H9 (cell line): ENCODE results near the gene ATF7IP2. TPM values are rescaled to one million over a fixed set of nuclear protein-coding genes. Genes with fewer than 3 reads are reported as not detected.
"Not testable (repeated sequence)": the region's sequence is repeated elsewhere in the genome, so short reads cannot be mapped to it uniquely, and the experiment has no call there.

Source experiments
- DNase-seq: peaks from one replicate; pipeline ENCODE4 v3.0.0-alpha.2; 2017
- H2AFZ ChIP-seq: one replicate; pipeline ENCODE4 v1.6.1; 2013; ENCODE audit warnings: mild to moderate bottlenecking, low read length, control low read depth, moderate library complexity
- H2AK5ac ChIP-seq: 2 replicates; pipeline ENCODE4 v1.6.1; 2013; ENCODE audit warnings: low read length, control low read depth, mixed read lengths; ENCODE audit not compliant: insufficient read length
- H2BK120ac ChIP-seq: one replicate; pipeline ENCODE4 v1.6.1; 2013; ENCODE audit warnings: low read depth, mild to moderate bottlenecking, low read length, control low read depth, inconsistent platforms; ENCODE audit not compliant: poor library complexity, severe bottlenecking
- H2BK12ac ChIP-seq: 2 replicates; pipeline ENCODE4 v1.6.1; 2013; ENCODE audit warnings: low read length, control low read depth, mixed read lengths, low read depth; ENCODE audit not compliant: insufficient read length
- H2BK15ac ChIP-seq: 2 replicates; pipeline ENCODE4 v1.6.1; 2013; ENCODE audit warnings: low read depth, low read length, control low read depth
- H2BK20ac ChIP-seq: one replicate; pipeline ENCODE4 v1.6.1; 2013; ENCODE audit warnings: low read depth, mild to moderate bottlenecking, low read length, control low read depth, inconsistent platforms; ENCODE audit not compliant: poor library complexity, severe bottlenecking
- H2BK5ac ChIP-seq: 2 replicates; pipeline ENCODE4 v1.6.1; 2013; ENCODE audit warnings: low read length, control low read depth, mixed read lengths; ENCODE audit not compliant: insufficient read length
- H3K14ac ChIP-seq: 2 replicates; pipeline ENCODE4 v1.6.1; 2013; ENCODE audit warnings: low read length, control low read depth; ENCODE audit not compliant: insufficient read depth
- H3K18ac ChIP-seq: 2 replicates; pipeline ENCODE4 v1.6.1; 2013; ENCODE audit warnings: low read depth, mild to moderate bottlenecking, mixed read lengths, low read length, control low read depth; ENCODE audit not compliant: insufficient read length
- H3K23ac ChIP-seq: 2 replicates; pipeline ENCODE4 v1.6.1; 2013; ENCODE audit warnings: low read length, control low read depth, mixed read lengths, low read depth; ENCODE audit not compliant: insufficient read length
- H3K23me2 ChIP-seq: 2 replicates; pipeline ENCODE4 v1.6.1; 2013; ENCODE audit warnings: low read depth, mild to moderate bottlenecking, mixed read lengths, low read length, control low read depth; ENCODE audit not compliant: insufficient read length, poor library complexity, severe bottlenecking
- H3K27ac ChIP-seq: 2 replicates; pipeline ENCODE4 v1.5.1; 2013; ENCODE audit warnings: low read length, control low read depth, mixed read lengths, low read depth; ENCODE audit not compliant: insufficient read length
- H3K27me3 ChIP-seq: 2 replicates; pipeline ENCODE4 v1.6.1; 2013; ENCODE audit warnings: low read length, control low read depth, inconsistent platforms; ENCODE audit not compliant: insufficient read depth
- H3K4ac ChIP-seq: 2 replicates; pipeline ENCODE4 v1.6.1; 2013; ENCODE audit warnings: low read depth, mild to moderate bottlenecking, control low read depth, inconsistent platforms, low read length, moderate library complexity
- H3K4me1 ChIP-seq: 2 replicates; pipeline ENCODE4 v1.6.1; 2013; ENCODE audit warnings: low read length, control low read depth, inconsistent platforms; ENCODE audit not compliant: insufficient read depth
- H3K4me2 ChIP-seq: 2 replicates; pipeline ENCODE4 v1.6.1; 2013; ENCODE audit warnings: low read length, control low read depth, mixed read lengths; ENCODE audit not compliant: insufficient read length, insufficient read depth
- H3K56ac ChIP-seq: 2 replicates; pipeline ENCODE4 v1.6.1; 2013; ENCODE audit warnings: low read depth, mild to moderate bottlenecking, mixed read lengths, low read length, control low read depth; ENCODE audit not compliant: insufficient read length
- H3K79me1 ChIP-seq: 2 replicates; pipeline ENCODE4 v1.6.1; 2013; ENCODE audit warnings: low read depth, mild to moderate bottlenecking, moderate library complexity, low read length, control low read depth, inconsistent platforms; ENCODE audit not compliant: insufficient read depth, poor library complexity, severe bottlenecking
- H3K79me2 ChIP-seq: 2 replicates; pipeline ENCODE4 v1.6.1; 2013; ENCODE audit warnings: low read length, control low read depth, inconsistent platforms; ENCODE audit not compliant: insufficient read depth
- H3K9ac ChIP-seq: 2 replicates; pipeline ENCODE4 v1.6.1; 2013; ENCODE audit warnings: low read length, control low read depth, mixed read lengths; ENCODE audit not compliant: insufficient read length; ENCODE audit errors: extremely low read depth
- H3K9me3 ChIP-seq: one replicate; pipeline ENCODE4 v1.6.1; 2013; ENCODE audit warnings: low read depth, low read length, inconsistent platforms; ENCODE audit not compliant: control insufficient read depth
- H3T11ph ChIP-seq: one replicate; pipeline ENCODE4 v1.6.1; 2013; ENCODE audit warnings: mild to moderate bottlenecking, low read length, control low read depth, inconsistent platforms
- H4K20me1 ChIP-seq: one replicate; pipeline ENCODE4 v1.6.1; 2013; ENCODE audit not compliant: control insufficient read depth, insufficient read length, insufficient read depth
- H4K5ac ChIP-seq: 2 replicates; pipeline ENCODE4 v1.6.1; 2013; ENCODE audit warnings: low read depth, mild to moderate bottlenecking, mixed read lengths, low read length, control low read depth; ENCODE audit not compliant: insufficient read length
- H4K8ac ChIP-seq: replicated peaks from 2 replicates; pipeline ENCODE4 v1.6.1; 2013; ENCODE audit warnings: low read length, control low read depth, mixed read lengths, low read depth; ENCODE audit not compliant: insufficient read length
- H4K91ac ChIP-seq: 2 replicates; pipeline ENCODE4 v1.6.1; 2013; ENCODE audit warnings: low read depth, mild to moderate bottlenecking, moderate library complexity, mixed read lengths, low read length, control low read depth; ENCODE audit not compliant: insufficient read length
- H3K27ac Mint-ChIP-seq, 3 experiments: 2 replicates in 2 of 3; 3 replicates in 1 of 3; pipeline ENCODE4 v1.8.0; 2020 to 2021; ENCODE audit warnings: mixed read lengths in 3 of 3, mild to moderate bottlenecking in 1 of 3, moderate library complexity in 1 of 3
- H3K27me3 Mint-ChIP-seq: 2 replicates; pipeline ENCODE4 v1.8.0; 2021; ENCODE audit warnings: low read depth, mild to moderate bottlenecking, moderate library complexity, mixed read lengths
- H3K36me3 Mint-ChIP-seq, 3 experiments: 2 replicates in 2 of 3; 3 replicates in 1 of 3; pipeline ENCODE4 v1.8.0; 2020 to 2021; ENCODE audit warnings: low read depth in 3 of 3, mixed read lengths in 3 of 3; ENCODE audit not compliant: insufficient read depth in 1 of 3
- H3K4me1 Mint-ChIP-seq, 2 experiments: 2 replicates each; pipeline ENCODE4 v1.8.0; 2020; ENCODE audit warnings: mixed read lengths in 2 of 2
- H3K4me3 Mint-ChIP-seq, 2 experiments: 2 replicates in 1 of 2; 3 replicates in 1 of 2; pipeline ENCODE4 v1.8.0; 2020 to 2021; ENCODE audit warnings: mild to moderate bottlenecking in 2 of 2, mixed read lengths in 2 of 2, moderate library complexity in 1 of 2
- H3K9me3 Mint-ChIP-seq, 2 experiments: 2 replicates in 1 of 2; 3 replicates in 1 of 2; pipeline ENCODE4 v1.8.0; 2020; ENCODE audit warnings: mild to moderate bottlenecking in 2 of 2, mixed read lengths in 2 of 2, moderate library complexity in 1 of 2
- WGBS: extraction: QIAGEN DNeasy Blood & Tissue Kit; methylation state at CpG from one replicate; pipeline ENCODE4 v1.1.7; 2013; ENCODE audit warnings: missing lambda C conversion rate, low lambda C conversion rate, mixed read lengths; ENCODE audit not compliant: insufficient read length; ENCODE audit errors: extremely low coverage; 5-methylcytosine and 5-hydroxymethylcytosine counted together
- total RNA-seq: library from RNA; stranded (reverse); gene quantifications from 2 replicates; pipeline ENCODE4 v1.2.1, GENCODE V29; 2021
- TF ChIP-seq, protein P1 (sequence below): fragments of 200-600 bp; sonication (generic); conservative IDR thresholded peaks from 3 replicates; pipeline ENCODE4 v1.8.0; 2021; ENCODE audit warnings: antibody characterized with exemption, mild to moderate bottlenecking

ATF7IP2 gene
- total RNA-seq, 1 experiment from 2014 or later = 21.5 TPM

DNA sequence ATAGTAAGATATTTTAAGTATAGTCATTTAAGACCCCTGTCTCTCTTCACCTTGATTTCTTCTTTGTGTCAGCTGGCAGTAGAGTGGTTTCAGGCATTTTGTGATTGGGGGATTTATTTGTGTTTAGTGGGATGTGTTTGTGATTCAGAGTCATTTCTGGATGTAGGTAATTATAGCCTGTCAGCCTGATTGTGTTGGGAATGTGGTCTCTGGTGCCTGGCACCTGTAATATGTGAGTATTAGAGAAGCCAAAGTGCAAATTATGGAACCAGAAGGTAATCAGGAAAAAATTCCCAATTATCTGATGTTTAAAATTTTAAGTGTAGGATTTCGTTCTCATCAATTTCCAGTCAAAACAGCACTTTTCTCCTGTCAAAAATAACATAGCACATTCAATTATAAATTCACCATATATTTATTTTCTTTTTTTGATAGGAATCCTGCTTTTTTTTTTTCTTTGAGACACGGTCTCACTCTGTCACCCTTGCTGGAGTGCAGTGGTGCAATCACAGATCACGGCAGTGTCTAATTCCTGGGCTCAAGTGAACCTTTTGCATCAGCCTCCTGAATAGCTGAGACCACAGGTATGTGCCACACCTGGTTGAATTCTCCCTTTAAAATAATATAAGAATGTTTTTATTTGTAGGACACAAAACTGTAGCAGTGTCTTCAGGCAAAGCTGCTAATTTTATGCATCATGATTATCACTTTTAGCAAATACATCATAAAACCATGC is 42.7 kb downstream of the ATF7IP2 start:
- H4K5ac ChIP-seq = no peak overlapping the region
- H4K20me1 ChIP-seq = no peaks in the 10 kb centered on the region
- no CpG with 5 or more reads among the region's 3 CpGs for WGBS
- H4K8ac ChIP-seq = no peak overlapping the region
- H2BK15ac ChIP-seq = no peak overlapping the region
- H3K14ac ChIP-seq = no peak overlapping the region
- no peaks in the 10 kb centered on the region for H3K79me2 ChIP-seq
- no peak overlapping the region for H3K56ac ChIP-seq
- H3T11ph ChIP-seq = no peak overlapping the region
- no peaks in the 10 kb centered on the region for H3K4me1 ChIP-seq
- Mint-ChIP-seq H3K36me3 (peaks cover 10 to 25% (median 21%) of the 10 kb centered on the region in 3 experiments), H3K4me3 (no peak overlapping the region), H3K27me3 (no peaks in the 10 kb centered on the region), H3K27ac (peak overlapping the region in 1 of 3 experiments; percentile 55; a peak in 1 of 7 replicates), H3K9me3 (peaks cover 2% of the 10 kb centered on the region in 2 experiments; a peak in 2 of 5 replicates), H3K4me1 (no peaks in the 10 kb centered on the region)
- H3K4me2 ChIP-seq = no peak overlapping the region
- H2BK120ac ChIP-seq = no peak overlapping the region
- H4K91ac ChIP-seq = no peak overlapping the region
- no peak for DNase-seq
- H3K9ac ChIP-seq = no peak overlapping the region
- no peak overlapping the region for H3K27ac ChIP-seq
- no peaks in the 10 kb centered on the region for H3K9me3 ChIP-seq
- H2AK5ac ChIP-seq = no peak overlapping the region
- no peaks in the 10 kb centered on the region for H3K27me3 ChIP-seq
- H2BK20ac ChIP-seq = no peak overlapping the region
- no peak overlapping the region for H3K4ac ChIP-seq
- TF ChIP-seq, protein P1, sequence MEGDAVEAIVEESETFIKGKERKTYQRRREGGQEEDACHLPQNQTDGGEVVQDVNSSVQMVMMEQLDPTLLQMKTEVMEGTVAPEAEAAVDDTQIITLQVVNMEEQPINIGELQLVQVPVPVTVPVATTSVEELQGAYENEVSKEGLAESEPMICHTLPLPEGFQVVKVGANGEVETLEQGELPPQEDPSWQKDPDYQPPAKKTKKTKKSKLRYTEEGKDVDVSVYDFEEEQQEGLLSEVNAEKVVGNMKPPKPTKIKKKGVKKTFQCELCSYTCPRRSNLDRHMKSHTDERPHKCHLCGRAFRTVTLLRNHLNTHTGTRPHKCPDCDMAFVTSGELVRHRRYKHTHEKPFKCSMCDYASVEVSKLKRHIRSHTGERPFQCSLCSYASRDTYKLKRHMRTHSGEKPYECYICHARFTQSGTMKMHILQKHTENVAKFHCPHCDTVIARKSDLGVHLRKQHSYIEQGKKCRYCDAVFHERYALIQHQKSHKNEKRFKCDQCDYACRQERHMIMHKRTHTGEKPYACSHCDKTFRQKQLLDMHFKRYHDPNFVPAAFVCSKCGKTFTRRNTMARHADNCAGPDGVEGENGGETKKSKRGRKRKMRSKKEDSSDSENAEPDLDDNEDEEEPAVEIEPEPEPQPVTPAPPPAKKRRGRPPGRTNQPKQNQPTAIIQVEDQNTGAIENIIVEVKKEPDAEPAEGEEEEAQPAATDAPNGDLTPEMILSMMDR = no peak
- H3K79me1 ChIP-seq = no peaks in the 10 kb centered on the region
- no peak overlapping the region for H3K18ac ChIP-seq
- no peak overlapping the region for H2BK5ac ChIP-seq
- H2AFZ ChIP-seq = no peak overlapping the region
- H2BK12ac ChIP-seq = no peak overlapping the region
- H3K23me2 ChIP-seq = no peaks in the 10 kb centered on the region
- H3K23ac ChIP-seq = no peak overlapping the region

- H2BK5ac ChIP-seq, H4K20me1 ChIP-seq, H3K9me3 ChIP-seq, H3K9ac ChIP-seq, H3K18ac ChIP-seq, H3K27me3 Mint-ChIP-seq, H2BK12ac ChIP-seq, H3K56ac ChIP-seq, H4K5ac ChIP-seq, H2BK120ac ChIP-seq, H3T11ph ChIP-seq, H2BK20ac ChIP-seq, H3K4ac ChIP-seq, H4K8ac ChIP-seq, H3K23me2 ChIP-seq, H2AFZ ChIP-seq, H3K79me2 ChIP-seq, H3K4me3 Mint-ChIP-seq, H3K14ac ChIP-seq, H4K91ac ChIP-seq, H3K79me1 ChIP-seq, H3K4me2 ChIP-seq, DNase-seq, H3K23ac ChIP-seq, H3K27ac Mint-ChIP-seq, H3K4me1 ChIP-seq, H3K4me1 Mint-ChIP-seq, H3K27ac ChIP-seq, H3K9me3 Mint-ChIP-seq, H2AK5ac ChIP-seq, H3K27me3 ChIP-seq, H2BK15ac ChIP-seq: not testable (repeated sequence)
- WGBS = no CpG with 5 or more reads among the region's 12 CpGs
- peaks cover 12 to 30% (median 26%) of the 10 kb centered on the region in 3 experiments; a peak in 6 of 7 replicates for H3K36me3 Mint-ChIP-seq
These were observed 43.6 kb downstream of the ATF7IP2 start for GRCh38 chr16:10429299-10429969.
